Measurements from ENCODE around the gene MAP1LC3A.

GRCh38 chr20:34534391-34535165 is 23.9 kb upstream of the MAP1LC3A start:
- no peak for TF ChIP-seq EZH2 (IDR thresholded peaks at IDR 0.05; ENCODE audit: borderline replicate concordance, low read length)
- TF ChIP-seq, protein P1, sequence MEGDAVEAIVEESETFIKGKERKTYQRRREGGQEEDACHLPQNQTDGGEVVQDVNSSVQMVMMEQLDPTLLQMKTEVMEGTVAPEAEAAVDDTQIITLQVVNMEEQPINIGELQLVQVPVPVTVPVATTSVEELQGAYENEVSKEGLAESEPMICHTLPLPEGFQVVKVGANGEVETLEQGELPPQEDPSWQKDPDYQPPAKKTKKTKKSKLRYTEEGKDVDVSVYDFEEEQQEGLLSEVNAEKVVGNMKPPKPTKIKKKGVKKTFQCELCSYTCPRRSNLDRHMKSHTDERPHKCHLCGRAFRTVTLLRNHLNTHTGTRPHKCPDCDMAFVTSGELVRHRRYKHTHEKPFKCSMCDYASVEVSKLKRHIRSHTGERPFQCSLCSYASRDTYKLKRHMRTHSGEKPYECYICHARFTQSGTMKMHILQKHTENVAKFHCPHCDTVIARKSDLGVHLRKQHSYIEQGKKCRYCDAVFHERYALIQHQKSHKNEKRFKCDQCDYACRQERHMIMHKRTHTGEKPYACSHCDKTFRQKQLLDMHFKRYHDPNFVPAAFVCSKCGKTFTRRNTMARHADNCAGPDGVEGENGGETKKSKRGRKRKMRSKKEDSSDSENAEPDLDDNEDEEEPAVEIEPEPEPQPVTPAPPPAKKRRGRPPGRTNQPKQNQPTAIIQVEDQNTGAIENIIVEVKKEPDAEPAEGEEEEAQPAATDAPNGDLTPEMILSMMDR (conservative IDR thresholded peaks at IDR 0.05 in 1 of 2, IDR thresholded peaks at IDR 0.05 in 1 of 2; ENCODE audit: extremely low read depth in 1 of 2, insufficient read depth in 1 of 2, low read depth in 1 of 2, low read length in 2 of 2), result no peak

All from mammary epithelial cell (primary cell).